ENCODE results near the gene MBNL2.

MBNL2 gene

GRCh38 chr13:97356592-97356991 lies 134.5 kb downstream of the MBNL2 start:
- no peak for DNase-seq

DNA sequence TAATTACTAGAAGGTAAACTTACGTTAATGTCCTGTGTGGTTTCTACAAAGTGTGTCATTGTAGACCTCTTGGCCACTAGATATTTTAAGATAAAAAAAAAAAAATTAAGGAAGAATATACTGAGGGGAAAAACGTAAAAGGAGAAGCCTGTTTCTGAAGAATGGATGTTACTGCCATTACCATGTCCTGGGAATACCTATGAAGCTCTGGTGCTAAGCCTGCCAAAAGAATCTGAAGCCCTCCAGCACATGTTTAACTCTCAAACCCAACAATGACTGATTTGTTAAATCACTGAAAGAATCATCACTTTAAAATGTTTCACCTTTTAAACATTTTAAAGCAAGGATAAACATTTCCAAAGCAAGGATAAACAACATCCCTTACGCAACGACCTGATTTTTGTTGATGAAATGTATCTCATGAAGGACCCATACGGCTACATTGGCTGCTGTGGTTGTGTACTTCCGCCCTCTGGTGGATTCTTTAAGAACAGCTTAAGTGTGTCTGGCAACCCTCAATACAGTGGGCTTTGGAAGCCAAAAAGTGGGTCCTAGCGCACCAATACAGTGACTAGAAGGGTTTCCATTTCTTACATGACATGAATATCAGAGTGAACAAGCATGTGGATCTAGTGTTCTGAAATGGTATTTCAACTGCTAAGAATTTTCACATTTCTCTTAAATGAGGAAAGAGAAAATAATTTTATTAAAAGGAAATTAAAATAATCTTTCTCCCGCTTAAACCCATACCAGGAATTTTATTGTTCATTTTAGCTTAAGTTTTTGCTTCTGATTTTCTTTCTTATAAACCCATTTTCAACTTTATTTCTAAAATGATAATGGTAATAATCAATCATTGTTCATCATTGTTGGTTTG lies 137.3 kb downstream of the MBNL2 start:
- no peak for DNase-seq

DNA sequence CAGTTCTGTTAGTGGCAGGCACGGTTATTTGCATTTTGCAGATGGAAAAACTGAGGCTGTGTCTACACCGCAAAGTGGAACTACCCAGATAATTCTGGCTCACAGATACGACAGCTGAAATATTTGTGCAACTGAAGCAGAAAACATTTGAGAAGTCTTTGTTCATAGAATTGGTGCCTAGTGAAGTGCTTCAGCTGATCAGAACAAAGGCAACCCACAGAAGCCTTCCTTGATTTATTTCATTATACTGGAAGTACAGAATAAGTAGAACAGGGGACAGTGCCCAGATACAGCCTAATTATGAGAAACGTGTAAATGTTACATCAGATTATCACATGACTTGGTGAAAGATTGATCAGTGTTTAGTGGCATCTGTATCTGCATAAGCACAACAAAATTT lies 138.5 kb downstream of the MBNL2 start:
- no peak for DNase-seq

- DNase-seq: no peak
These were observed 141.9 kb downstream of the MBNL2 start for GRCh38 chr13:97364031-97364430.

DNA sequence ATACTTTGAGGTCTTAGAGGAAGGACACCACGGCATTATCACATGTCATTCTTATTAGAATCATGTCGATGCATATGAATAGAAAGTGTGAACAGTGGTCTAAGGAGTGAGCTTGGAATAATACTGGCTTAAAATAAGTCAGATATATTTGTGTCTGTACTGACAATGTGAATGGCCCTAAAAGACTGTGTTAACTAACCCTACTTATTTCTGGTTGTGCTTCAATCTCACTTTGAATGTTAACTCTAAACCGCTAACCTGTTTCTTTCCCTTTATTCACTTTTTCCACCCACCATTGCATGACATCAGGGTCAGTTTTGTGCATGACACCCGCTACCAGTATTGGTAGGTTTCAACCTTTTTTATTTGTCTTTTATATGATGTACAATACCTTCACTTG lies 142.7 kb downstream of the MBNL2 start:
- DNase-seq: no peak

- DNase-seq: no peak
These were observed 144.1 kb downstream of the MBNL2 start for GRCh38 chr13:97366172-97366688.

GRCh38 chr13:97367016-97367822 lies 145.1 kb downstream of the MBNL2 start:
- DNase-seq: no peak

DNA sequence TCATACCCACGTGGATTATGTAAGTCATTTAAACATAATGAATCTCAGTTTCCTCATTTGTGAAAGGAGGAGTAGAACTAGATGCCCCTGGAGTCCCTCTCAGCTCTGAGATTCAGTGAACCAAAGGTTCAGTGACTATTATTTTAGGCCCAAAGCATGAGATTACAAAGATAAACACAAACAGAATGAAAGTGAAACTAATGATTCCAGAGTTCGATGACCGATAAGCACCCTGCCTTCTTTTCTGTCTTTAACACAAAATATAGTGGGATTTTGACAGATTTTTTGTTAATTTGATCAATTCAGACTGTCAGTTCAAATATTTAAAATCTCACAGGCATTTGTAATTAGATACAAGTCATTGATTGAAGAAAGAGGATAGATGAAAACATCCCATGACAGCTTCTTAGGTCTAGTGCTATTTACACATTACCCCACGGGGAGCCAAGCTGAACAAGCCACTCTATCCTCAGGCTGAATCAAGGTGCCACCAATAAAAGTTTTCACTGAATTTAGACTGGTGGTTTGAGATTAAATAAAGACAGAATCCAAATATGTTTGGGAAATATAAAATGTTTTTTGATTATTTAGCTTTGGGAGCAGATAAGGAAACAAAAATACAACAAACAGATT lies 147.2 kb downstream of the MBNL2 start:
- no peak for DNase-seq

DNA sequence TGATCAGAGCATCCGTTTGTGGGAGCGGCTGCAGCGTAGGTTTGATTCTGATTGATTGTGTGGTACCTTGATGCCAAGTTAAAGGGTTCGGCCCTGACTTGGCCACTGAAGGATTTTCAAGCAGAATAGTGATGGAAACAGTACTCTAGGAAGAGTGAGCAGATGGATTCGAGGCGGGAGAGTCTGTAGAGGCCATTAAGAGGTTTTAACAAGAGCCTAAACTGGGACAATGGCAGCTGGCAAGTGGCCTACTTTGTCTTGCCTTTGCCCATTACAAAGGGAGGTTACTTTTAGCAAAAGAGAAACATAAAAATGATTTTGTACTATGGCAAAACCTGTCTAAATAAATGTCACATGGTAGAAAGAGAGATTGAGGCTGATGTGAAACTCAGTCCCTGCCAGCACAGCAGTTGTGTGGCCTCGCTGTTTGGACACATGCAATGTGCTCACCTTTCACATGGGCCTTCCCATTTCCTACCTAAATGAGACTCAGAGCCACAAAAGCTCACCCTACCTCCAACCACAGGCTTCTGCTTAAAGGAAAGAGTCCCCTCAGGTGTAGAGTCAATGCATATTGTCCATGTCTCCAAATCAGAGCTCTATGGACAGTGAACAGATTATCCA lies 149.5 kb downstream of the MBNL2 start:
- DNase-seq: no peak

DNA sequence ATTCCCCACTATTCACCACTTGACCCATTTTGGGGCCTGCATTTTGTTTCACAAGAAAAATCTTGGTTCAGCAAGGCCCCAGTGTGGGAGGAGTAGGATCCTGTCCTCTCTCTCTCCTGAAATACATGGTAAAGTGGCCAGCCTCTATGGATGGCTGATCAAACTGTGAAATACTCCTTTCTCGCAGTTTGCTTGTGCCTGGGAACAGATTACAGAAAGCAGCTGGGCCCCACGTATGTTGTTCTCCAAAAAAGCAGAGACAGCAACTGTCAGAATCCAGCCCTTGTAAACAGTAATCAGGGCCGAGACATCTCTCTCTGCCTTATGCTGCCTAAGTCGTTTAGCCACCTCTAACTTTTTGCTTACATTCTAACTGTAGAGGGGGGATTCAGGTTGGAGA lies 150.8 kb downstream of the MBNL2 start:
- no peak for DNase-seq

DNA sequence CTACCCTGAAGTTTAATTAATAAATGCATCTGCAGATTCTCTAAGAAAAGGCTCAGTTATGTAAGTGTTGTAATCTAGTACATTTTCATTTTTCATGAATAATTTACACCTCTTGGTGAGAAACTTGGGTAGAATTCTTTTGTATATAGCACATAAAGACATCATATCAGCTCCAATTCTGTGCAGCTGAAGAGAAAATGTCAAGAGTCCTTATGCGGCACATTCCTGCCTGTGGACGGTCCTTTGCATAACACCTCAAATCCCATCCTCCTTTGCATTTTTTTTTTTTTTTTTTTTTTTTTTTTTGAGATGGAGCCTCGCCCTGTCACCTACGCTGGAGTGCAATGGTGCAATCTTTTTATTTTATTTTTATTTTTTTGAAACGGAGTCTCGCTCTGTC lies 151.7 kb downstream of the MBNL2 start:
- DNase-seq: no peak

DNA sequence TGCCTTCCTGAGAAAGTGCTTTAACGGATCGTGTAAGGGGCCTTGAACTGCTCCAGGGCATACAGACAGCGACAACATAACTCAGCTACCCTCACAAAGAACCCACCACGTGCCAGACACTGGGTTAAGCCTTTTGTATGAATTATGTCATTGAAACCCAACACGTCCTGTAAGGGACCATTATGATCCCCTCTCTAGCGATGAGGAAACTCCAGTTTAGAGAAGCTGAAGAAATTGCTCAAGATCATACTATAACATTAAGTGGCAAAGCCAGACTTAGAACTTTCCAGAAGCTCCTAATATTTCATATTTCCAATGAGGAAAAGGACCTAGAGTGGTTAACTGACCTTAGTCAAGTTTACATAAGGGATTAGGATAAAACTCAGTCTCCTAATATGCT lies 154.8 kb downstream of the MBNL2 start:
- no peak for DNase-seq

GRCh38 chr13:97379386-97379785 lies 157.3 kb downstream of the MBNL2 start:
- DNase-seq: no peak

DNA sequence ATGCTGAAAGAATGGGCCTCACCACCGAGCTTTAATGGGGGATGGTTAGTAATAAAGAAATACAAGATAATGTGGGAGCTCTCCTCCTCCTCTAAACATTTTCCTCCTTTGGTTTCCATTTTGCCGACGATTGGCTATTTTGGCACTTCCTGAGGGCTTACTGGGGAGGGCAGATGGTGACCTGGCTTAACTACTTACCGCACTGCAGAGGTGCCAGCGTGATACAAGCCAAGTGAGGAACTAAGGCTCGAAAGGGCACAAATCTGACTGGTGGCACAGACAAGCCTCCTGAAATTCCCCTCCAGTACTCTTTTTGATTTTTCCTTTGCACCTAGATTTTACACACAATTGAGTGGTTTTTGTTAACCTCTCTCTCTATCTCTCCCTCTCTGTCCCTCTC lies 158.6 kb downstream of the MBNL2 start:
- DNase-seq: no peak

- no peak for DNase-seq
These were observed 159.1 kb downstream of the MBNL2 start for GRCh38 chr13:97381189-97381588.

- no peak for DNase-seq
These were observed 160.1 kb downstream of the MBNL2 start for GRCh38 chr13:97382276-97382675.

- no peak for DNase-seq
These were observed 162.2 kb downstream of the MBNL2 start for GRCh38 chr13:97384371-97384770.

DNA sequence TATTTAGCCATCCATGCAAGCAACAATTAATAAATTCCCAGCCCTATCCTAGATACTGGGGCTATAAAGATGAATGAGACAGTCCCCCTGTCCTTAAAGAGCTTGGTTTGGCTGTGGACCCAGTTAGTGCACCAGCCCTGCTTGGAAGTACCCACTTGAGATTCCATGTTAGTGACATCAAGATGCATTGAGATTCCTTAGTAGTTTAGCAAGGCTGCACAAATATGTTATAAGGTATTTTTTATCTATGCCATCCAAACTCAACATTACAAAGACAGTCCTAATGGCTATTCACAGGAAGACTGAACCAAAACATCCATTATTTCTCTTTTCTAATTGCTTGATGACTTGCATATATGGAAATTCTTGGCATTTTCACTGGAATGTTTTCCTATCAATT lies 163.0 kb downstream of the MBNL2 start:
- DNase-seq: no peak

GRCh38 chr13:97385854-97386253 lies 163.7 kb downstream of the MBNL2 start:
- DNase-seq: no peak

- no peak for DNase-seq
These were observed 164.8 kb downstream of the MBNL2 start for GRCh38 chr13:97386801-97387484.

GRCh38 chr13:97387485-97387839 lies 165.3 kb downstream of the MBNL2 start:
- no peak for DNase-seq

DNA sequence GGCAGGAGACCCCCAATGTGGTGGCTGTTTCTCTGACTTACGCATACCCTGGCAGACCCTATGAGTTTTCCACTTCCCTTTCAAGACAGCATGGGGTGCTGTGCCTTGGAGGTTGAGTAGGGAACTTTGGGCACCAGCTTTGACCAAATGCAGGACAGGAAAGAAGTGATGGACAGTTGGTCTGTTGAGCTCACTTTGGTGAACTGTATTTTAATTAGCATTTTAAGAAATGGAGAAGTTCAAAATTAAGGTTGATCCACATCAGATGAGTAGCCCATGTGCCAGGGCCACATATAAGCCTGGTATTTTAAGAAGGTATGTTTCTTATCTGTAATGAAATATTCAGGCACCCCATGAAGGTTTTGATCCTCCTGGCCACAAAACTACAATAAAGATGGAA lies 165.8 kb downstream of the MBNL2 start:
- no peak for DNase-seq

All from activated gamma-delta T cell (primary cell).